Measurements from ENCODE around the gene CD52. TPM values are rescaled to one million over a fixed set of nuclear protein-coding genes. Genes with fewer than 3 reads are reported as not detected.

CD52 gene
- total and polyA plus RNA-seq, 2 of the 13 experiments (the other 11 are each of a cell fraction or from before 2014, with no cell fraction given): 0.32 TPM; not detected in 1

GRCh38 chr1:26350701-26351589, 33.2 kb downstream of the CD52 start (continued):
- no peak for TF ChIP-seq ZBTB21 (CRISPR knock-in tag; IDR thresholded peaks at IDR 0.05)
- TF ChIP-seq ZGPAT (CRISPR knock-in tag; IDR thresholded peaks at IDR 0.05): peak; percentile 88
- TF ChIP-seq U2AF2 (IDR thresholded peaks at IDR 0.05; ENCODE audit: low read depth, low read length): no peak
- peak; percentile 90; the same call in 1 of the 2 replicates for TF ChIP-seq MAZ (IDR thresholded peaks at IDR 0.05; ENCODE audit: borderline replicate concordance, low read depth, low read length)
- peak; percentile 73 for TF ChIP-seq MAZ (CRISPR knock-in tag; IDR thresholded peaks at IDR 0.05; ENCODE audit: low read depth)
- peak; percentile 92 for TF ChIP-seq ZNF24 (IDR thresholded peaks at IDR 0.05)
- peak; percentile 67; the same call in 1 of the 2 replicates for TF ChIP-seq THAP7 (CRISPR knock-in tag; IDR thresholded peaks at IDR 0.05)
- TF ChIP-seq RFX5 (IDR thresholded peaks at IDR 0.05; ENCODE audit: low read depth, low read length): 0 out of 2 replicates have a peak, but pooled peaks have one; percentile 38
- TF ChIP-seq KDM4B (CRISPR knock-in tag; IDR thresholded peaks at IDR 0.05): peak; percentile 41; the same call in 1 of the 2 replicates
- no peak for TF ChIP-seq MED13 (CRISPR knock-in tag; IDR thresholded peaks at IDR 0.05)
- peak; percentile 88 for TF ChIP-seq ZNF12 (CRISPR knock-in tag; IDR thresholded peaks at IDR 0.05)
- no peak for TF ChIP-seq ZNF558 (CRISPR knock-in tag; IDR thresholded peaks at IDR 0.05; ENCODE audit: borderline replicate concordance)
- peak; percentile 95 for TF ChIP-seq ESRRA (CRISPR knock-in tag; IDR thresholded peaks at IDR 0.05; ENCODE audit: low read depth)
- no peak for TF ChIP-seq CREB3 (CRISPR knock-in tag; IDR thresholded peaks at IDR 0.05)
- TF ChIP-seq ZNF281 (CRISPR knock-in tag; IDR thresholded peaks at IDR 0.05; ENCODE audit: borderline replicate concordance): peak; percentile 99
- no peak for TF ChIP-seq AGO2 (optimal IDR thresholded peaks at IDR 0.05; ENCODE audit: low read depth, low read length)
- peak; percentile 86 for TF ChIP-seq ARNTL (CRISPR knock-in tag; IDR thresholded peaks at IDR 0.05)
- no peak for TF ChIP-seq HES4 (CRISPR knock-in tag; IDR thresholded peaks at IDR 0.05; ENCODE audit: borderline replicate concordance)
- TF ChIP-seq DZIP1 (CRISPR knock-in tag; IDR thresholded peaks at IDR 0.05): no peak
- no peak for TF ChIP-seq CHCHD3 (CRISPR knock-in tag; IDR thresholded peaks at IDR 0.05)
- no peak for TF ChIP-seq SRF (IDR thresholded peaks at IDR 0.05; ENCODE audit: low read depth, low read length)

Measured in HepG2 (cell line).